GM12801 (cell line): ENCODE results near the gene HMGA1.

Experiments used
- CTCF ChIP-seq: IDR thresholded peaks from one replicate; pipeline ENCODE4 v1.5.1; 2011; ENCODE audit warnings: control low read depth; ENCODE audit not compliant: insufficient read length; ENCODE audit errors: extremely low read depth

HMGA1 gene

GRCh38 chr6:34200340-34200971 lies 36.2 kb upstream of the HMGA1 start:
- TF ChIP-seq CTCF = no peak

GRCh38 chr6:34201455-34202107 lies 35.1 kb upstream of the HMGA1 start:
- TF ChIP-seq CTCF = no peak

- no peak for TF ChIP-seq CTCF
These were observed 34.1 kb upstream of the HMGA1 start for GRCh38 chr6:34202329-34203201.

- TF ChIP-seq CTCF = no peak
These were observed 32.0 kb upstream of the HMGA1 start for GRCh38 chr6:34204693-34205092.

GRCh38 chr6:34205466-34205865 lies 31.2 kb upstream of the HMGA1 start:
- no peak for TF ChIP-seq CTCF

- TF ChIP-seq CTCF = no peak
These were observed 30.8 kb upstream of the HMGA1 start for GRCh38 chr6:34205916-34206315.

- no peak for TF ChIP-seq CTCF
These were observed 29.9 kb upstream of the HMGA1 start for GRCh38 chr6:34206726-34207125.
